Natural killer cell (primary cell): ENCODE measurements around the gene OXTR. TPM values are rescaled to one million over a fixed set of nuclear protein-coding genes. Genes with fewer than 3 reads are reported as not detected.
A peak's percentile ranks its signal among the peaks of the same experiment; 100 is the strongest.

Experiments used
- ATAC-seq, 3 donors: fragments of 150-1000 bp in 2 of 3; fragments of 200-7000 bp in 1 of 3; cut with Tn5 transposase; 1 replicate in 1 of 3; 2 replicates in 2 of 3; pipeline ENCODE4 v1.10.0; 2021; ENCODE audit warnings: mild to moderate bottlenecking in 2 of 3, moderate library complexity in 2 of 3
- DNase-seq, 2 donors: peaks; one replicate each; pipeline versions ENCODE4 v3.0.0 to v3.0.0-alpha.2; 2013 to 2021; ENCODE audit warnings: mixed read lengths in 1 of 2
- H3K27ac ChIP-seq: one replicate; pipeline ENCODE4 v1.5.1; 2013; ENCODE audit warnings: mild to moderate bottlenecking, low read length
- H3K27me3 ChIP-seq: one replicate; pipeline ENCODE4 v1.6.1; 2013; ENCODE audit warnings: low read length; ENCODE audit not compliant: control insufficient read depth, insufficient read depth
- H3K36me3 ChIP-seq: one replicate; pipeline ENCODE4 v1.6.1; 2013; ENCODE audit warnings: low read length; ENCODE audit not compliant: control insufficient read depth, insufficient read depth
- H3K4me1 ChIP-seq: one replicate; pipeline ENCODE4 v1.6.1; 2013; ENCODE audit warnings: low read length; ENCODE audit not compliant: control insufficient read depth, insufficient read depth
- H3K4me3 ChIP-seq: one replicate; pipeline ENCODE4 v1.5.1; 2013; ENCODE audit warnings: low read length
- H3K9me3 ChIP-seq: one replicate; pipeline ENCODE4 v1.6.1; 2013; ENCODE audit warnings: low read length; ENCODE audit not compliant: control insufficient read depth, insufficient read depth
- H3K27ac Mint-ChIP-seq, 2 donors: one replicate each; pipeline ENCODE4 v1.8.0; 2022; ENCODE audit warnings: mild to moderate bottlenecking in 2 of 2, mixed read lengths in 2 of 2, moderate library complexity in 1 of 2
- H3K27me3 Mint-ChIP-seq, 2 donors: one replicate each; pipeline ENCODE4 v1.8.0; 2022; ENCODE audit warnings: low read depth in 2 of 2, mixed read lengths in 2 of 2
- H3K36me3 Mint-ChIP-seq: one replicate; pipeline ENCODE4 v1.8.0; 2022; ENCODE audit warnings: mixed read lengths
- H3K4me1 Mint-ChIP-seq, 2 donors: one replicate each; pipeline ENCODE4 v1.8.0; 2022; ENCODE audit warnings: mixed read lengths in 2 of 2
- H3K4me3 Mint-ChIP-seq: one replicate; pipeline ENCODE4 v1.8.0; 2022; ENCODE audit warnings: mild to moderate bottlenecking, moderate library complexity, mixed read lengths
- H3K9me3 Mint-ChIP-seq, 2 donors: one replicate each; pipeline ENCODE4 v1.8.0; 2022; ENCODE audit warnings: mixed read lengths in 2 of 2
- WGBS: methylation state at CpG from one replicate; pipeline ENCODE4 v1.1.7; 2013; ENCODE audit warnings: missing lambda C conversion rate; ENCODE audit not compliant: insufficient coverage; 5-methylcytosine and 5-hydroxymethylcytosine counted together
- intact Hi-C: fragments of 100-400 bp; cut with micrococcal nuclease; formaldehyde crosslinking; loops from one replicate; pipeline ENCODE4 v1.14.2; 2022
- total RNA-seq, 4 donors: library from RNA; stranded (reverse); fragments of 120-200 nt in 1 of 4; gene quantifications; one replicate each; pipeline versions ENCODE4 v1.2.3 to v1.2.4, GENCODE V29; 2013 to 2022
- TF ChIP-seq, protein P1 (sequence below): fragments of 200-600 bp; IDR thresholded peaks from one replicate; pipeline ENCODE4 v1.8.0; 2022; ENCODE audit warnings: antibody characterized with exemption

OXTR gene
- under 1 TPM; 0.14 to 0.33 (median 0.16) TPM for total RNA-seq
- total RNA-seq (2013) = 0.92 TPM

GRCh38 chr3:8769088-8769822 lies at the start of gene OXTR:
OXTR (minus strand) TSS chr3:8769613; CDS start chr3:8768187, 1,426 bp downstream.
- H3K27me3 Mint-ChIP-seq = peaks cover 16 to 35% of the 10 kb centered on the region in 2 donors
- peak; percentile 35 to 57 for DNase-seq
- H3K9me3 Mint-ChIP-seq = no peaks in the 10 kb centered on the region
- H3K36me3 ChIP-seq = no peaks in the 10 kb centered on the region
- TF ChIP-seq, protein P1, sequence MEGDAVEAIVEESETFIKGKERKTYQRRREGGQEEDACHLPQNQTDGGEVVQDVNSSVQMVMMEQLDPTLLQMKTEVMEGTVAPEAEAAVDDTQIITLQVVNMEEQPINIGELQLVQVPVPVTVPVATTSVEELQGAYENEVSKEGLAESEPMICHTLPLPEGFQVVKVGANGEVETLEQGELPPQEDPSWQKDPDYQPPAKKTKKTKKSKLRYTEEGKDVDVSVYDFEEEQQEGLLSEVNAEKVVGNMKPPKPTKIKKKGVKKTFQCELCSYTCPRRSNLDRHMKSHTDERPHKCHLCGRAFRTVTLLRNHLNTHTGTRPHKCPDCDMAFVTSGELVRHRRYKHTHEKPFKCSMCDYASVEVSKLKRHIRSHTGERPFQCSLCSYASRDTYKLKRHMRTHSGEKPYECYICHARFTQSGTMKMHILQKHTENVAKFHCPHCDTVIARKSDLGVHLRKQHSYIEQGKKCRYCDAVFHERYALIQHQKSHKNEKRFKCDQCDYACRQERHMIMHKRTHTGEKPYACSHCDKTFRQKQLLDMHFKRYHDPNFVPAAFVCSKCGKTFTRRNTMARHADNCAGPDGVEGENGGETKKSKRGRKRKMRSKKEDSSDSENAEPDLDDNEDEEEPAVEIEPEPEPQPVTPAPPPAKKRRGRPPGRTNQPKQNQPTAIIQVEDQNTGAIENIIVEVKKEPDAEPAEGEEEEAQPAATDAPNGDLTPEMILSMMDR = peak; percentile 83
- no peak within 1 kb of the TSS for H3K4me3 ChIP-seq
- H3K27ac ChIP-seq = no peak within 1 kb of the TSS
- peaks cover 9% of the 10 kb centered on the region for H3K27me3 ChIP-seq
- H3K27ac Mint-ChIP-seq = no peak within 1 kb of the TSS
- ATAC-seq = peak; percentile 67 to 93 (median 77)
- peaks cover 10% of the 10 kb centered on the region for H3K4me1 ChIP-seq
- H3K4me1 Mint-ChIP-seq = peaks cover 13% of the 10 kb centered on the region in 2 donors
- no peak within 1 kb of the TSS for H3K4me3 Mint-ChIP-seq
- H3K36me3 Mint-ChIP-seq = no peaks in the 10 kb centered on the region
- H3K9me3 ChIP-seq = no peaks in the 10 kb centered on the region
- intact Hi-C loops = no loop called here
- WGBS = 8% methylated on average over 51 of the region's 53 CpGs

DNA sequence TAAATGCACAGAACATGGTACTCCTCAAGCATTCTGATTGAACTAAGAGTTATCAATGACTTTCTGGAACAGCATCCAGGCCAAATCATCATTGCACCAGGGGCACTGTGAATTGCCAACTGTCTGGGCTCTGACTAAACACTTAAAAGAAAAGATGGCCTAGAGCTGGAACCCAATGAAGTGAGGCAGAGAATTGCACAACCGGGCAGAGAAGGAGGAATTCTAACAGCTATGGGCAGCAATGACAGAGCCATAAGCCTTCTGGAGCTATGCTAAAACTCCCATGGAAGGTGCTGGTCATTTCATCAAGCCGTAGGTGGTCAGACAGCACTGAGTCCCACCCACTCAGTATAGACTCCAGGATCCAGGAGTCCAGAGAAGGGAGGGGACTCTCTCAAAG lies 48.1 kb upstream of the OXTR start:
- Histone ChIP-seq H3K4me1 (no peaks in the 10 kb centered on the region), H3K27me3 (no peaks in the 10 kb centered on the region), H3K4me3 (no peak overlapping the region), H3K9me3 (no peaks in the 10 kb centered on the region), H3K27ac (no peak overlapping the region), H3K36me3 (no peaks in the 10 kb centered on the region)
- TF ChIP-seq, protein P1 = no peak
- Mint-ChIP-seq H3K27me3 (no peaks in the 10 kb centered on the region), H3K9me3 (peaks cover 8 to 10% of the 10 kb centered on the region in 2 donors), H3K36me3 (no peaks in the 10 kb centered on the region), H3K4me1 (no peaks in the 10 kb centered on the region), H3K27ac (no peak overlapping the region), H3K4me3 (no peak overlapping the region)
- 95% methylated on average over 2 of the region's 2 CpGs for WGBS
- DNase-seq (no peak), ATAC-seq (no peak)
- intact Hi-C loops = no loop called here

- Mint-ChIP-seq H3K36me3 (no peaks in the 10 kb centered on the region), H3K27me3 (no peaks in the 10 kb centered on the region), H3K4me3 (no peak overlapping the region), H3K4me1 (no peaks in the 10 kb centered on the region), H3K27ac (no peak overlapping the region), H3K9me3 (peaks cover 3 to 5% of the 10 kb centered on the region in 2 donors)
- ATAC-seq = no peak
- 97% methylated on average over 6 of the region's 6 CpGs for WGBS
- intact Hi-C loops = no loop called here
- H3K27me3 ChIP-seq = no peaks in the 10 kb centered on the region
- H3K4me1 ChIP-seq = no peaks in the 10 kb centered on the region
- H3K36me3 ChIP-seq = no peaks in the 10 kb centered on the region
- no peak overlapping the region for H3K4me3 ChIP-seq
- DNase-seq = no peak
- no peaks in the 10 kb centered on the region for H3K9me3 ChIP-seq
- H3K27ac ChIP-seq = no peak overlapping the region
- TF ChIP-seq, protein P1 = no peak
Measured at GRCh38 chr3:8816106-8816505, 46.7 kb upstream of the OXTR start.

GRCh38 chr3:8813411-8813810 lies 44.0 kb upstream of the OXTR start:
- WGBS = 96% methylated on average over 1 of the region's 1 CpG
- no peaks in the 10 kb centered on the region for H3K4me1 ChIP-seq
- intact Hi-C loops = no loop called here

More at GRCh38 chr3:8813411-8813810, 44.0 kb upstream of the OXTR start:
- Histone ChIP-seq H3K27ac (no peak overlapping the region), H3K9me3 (no peaks in the 10 kb centered on the region), H3K27me3 (no peaks in the 10 kb centered on the region), H3K4me3 (no peak overlapping the region), H3K36me3 (no peaks in the 10 kb centered on the region)
- ATAC-seq (no peak), DNase-seq (no peak)
- peaks cover 0 to 3% of the 10 kb centered on the region in 2 donors for H3K9me3 Mint-ChIP-seq
- TF ChIP-seq, protein P1 = no peak
- no peak overlapping the region for H3K4me3 Mint-ChIP-seq
- H3K27ac Mint-ChIP-seq = no peak overlapping the region
- no peaks in the 10 kb centered on the region for H3K4me1 Mint-ChIP-seq
- no peaks in the 10 kb centered on the region for H3K27me3 Mint-ChIP-seq
- no peaks in the 10 kb centered on the region for H3K36me3 Mint-ChIP-seq
